ENCODE measurements around the gene PLIN5. TPM values are rescaled to one million over a fixed set of nuclear protein-coding genes. Genes with fewer than 3 reads are reported as not detected.

The PLIN5 gene, protein sequence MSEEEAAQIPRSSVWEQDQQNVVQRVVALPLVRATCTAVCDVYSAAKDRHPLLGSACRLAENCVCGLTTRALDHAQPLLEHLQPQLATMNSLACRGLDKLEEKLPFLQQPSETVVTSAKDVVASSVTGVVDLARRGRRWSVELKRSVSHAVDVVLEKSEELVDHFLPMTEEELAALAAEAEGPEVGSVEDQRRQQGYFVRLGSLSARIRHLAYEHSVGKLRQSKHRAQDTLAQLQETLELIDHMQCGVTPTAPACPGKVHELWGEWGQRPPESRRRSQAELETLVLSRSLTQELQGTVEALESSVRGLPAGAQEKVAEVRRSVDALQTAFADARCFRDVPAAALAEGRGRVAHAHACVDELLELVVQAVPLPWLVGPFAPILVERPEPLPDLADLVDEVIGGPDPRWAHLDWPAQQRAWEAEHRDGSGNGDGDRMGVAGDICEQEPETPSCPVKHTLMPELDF
- total RNA-seq: not detected in 2 replicates

DNA sequence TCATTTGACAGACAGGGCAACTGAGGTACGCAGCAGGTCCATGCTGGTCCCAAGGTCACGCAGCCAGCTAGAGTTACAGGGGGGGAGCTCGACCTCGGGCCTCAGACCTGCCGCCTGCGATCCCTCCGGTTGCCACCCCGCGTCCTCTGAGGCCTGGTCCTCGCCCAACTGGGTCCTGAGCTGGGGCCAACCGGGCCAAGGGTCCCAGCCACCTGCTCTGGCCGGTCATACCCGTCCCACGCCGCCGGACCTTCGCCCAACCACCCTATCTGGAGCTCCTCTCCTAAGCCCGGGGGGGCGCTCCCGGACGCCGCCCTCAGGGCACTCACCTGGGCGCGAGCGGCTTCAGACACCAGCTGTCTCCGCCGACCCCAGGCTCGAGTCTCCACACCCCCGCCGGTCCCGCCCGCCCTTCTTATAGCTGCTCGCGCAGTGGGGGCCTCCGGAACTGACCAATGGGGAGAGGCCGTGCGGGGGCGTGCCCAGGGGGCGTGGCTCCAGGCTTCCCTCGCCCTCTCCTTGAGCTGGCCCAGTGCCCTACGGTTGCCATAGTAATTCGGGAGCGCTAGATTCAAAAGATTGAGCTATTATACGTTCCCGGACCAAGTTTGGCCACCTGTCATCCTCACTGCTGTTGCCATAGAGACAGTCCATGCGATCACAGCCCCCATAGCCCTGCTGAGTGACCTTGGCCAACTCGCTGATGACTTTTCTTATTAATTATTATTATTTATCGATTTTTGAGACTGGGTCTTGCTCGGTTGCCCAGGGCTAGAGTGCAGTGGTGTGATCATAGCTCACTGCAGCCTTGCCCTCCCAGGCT, at the start of gene PLIN5:
TSS of gene PLIN5 (minus strand) at position 389 of the 823 bp plus-strand sequence. CDS start 1,150 bp downstream, outside the sequence.

DNA sequence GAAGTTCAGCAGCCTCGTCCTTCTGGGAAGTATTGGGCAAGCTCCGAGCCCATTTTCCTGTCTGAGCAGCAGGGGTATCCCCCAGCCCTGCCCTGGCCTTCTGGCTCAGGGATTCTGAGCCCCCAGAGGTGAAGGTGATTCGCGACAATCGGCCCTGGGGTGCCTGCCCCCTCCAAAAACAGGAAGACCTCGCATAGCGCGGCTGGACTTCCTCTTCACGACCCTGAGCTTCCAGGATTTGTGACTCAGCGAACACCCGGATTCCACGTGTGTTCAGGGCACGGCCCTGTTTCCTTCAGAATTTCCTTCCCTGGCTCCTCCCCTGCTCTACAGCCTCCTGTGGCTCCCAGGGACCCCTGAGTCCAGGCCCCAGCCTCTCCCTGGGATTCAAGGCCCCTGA, 24.5 kb upstream of the PLIN5 start, which contains the start of gene SEMA6B:
TSS of gene SEMA6B (minus strand) at position 116 of the 400 bp plus-strand sequence. CDS start 1,227 bp downstream, outside the sequence.

DNA sequence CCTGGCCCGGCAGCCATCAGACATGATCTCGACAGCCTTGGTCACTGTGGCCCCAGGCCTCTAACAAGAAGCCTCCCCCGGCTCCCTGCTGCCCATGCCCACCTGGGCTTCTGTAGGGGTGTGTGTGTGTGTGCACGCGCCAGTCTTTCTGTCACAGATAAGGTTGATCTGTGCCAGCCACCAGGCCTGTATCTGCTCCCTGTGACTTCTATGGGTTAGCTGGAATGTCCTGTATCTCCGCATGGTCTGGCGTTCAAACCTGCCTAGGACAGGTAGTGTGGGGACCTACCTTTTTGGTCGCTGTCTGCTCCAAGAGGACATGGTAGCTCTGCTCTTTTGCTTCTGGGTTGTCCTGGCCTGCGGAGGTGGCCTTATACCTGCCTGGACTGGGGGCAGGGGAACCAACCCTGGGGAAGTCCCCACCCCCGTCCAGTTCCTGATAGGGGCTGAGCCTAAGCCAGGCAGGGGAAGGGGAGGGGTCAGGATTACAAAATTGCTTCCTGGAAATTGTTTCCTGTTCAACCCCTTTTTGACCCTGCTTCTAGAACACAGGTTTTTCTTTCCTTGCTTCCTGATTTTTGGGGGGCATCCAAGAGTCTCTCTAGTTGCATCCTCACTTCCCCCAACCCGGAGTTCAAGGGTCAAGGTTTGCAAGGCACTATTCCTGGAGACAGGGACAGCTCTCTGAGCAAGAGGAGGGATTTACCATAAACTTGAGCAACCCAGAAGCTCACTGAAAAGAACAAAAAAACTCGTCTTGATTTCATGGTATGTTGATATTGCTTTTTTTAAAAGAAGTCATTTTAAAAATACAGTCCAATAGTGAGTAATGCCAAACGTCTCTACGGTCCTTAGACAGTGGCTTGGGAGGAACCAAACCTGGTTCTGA, 4.9 kb upstream of the PLIN5 start, which contains the start of gene LRG1:
TSS of gene LRG1 (minus strand) at position 344 of the 889 bp plus-strand sequence. CDS start at position 321, 23 bp downstream.

DNA sequence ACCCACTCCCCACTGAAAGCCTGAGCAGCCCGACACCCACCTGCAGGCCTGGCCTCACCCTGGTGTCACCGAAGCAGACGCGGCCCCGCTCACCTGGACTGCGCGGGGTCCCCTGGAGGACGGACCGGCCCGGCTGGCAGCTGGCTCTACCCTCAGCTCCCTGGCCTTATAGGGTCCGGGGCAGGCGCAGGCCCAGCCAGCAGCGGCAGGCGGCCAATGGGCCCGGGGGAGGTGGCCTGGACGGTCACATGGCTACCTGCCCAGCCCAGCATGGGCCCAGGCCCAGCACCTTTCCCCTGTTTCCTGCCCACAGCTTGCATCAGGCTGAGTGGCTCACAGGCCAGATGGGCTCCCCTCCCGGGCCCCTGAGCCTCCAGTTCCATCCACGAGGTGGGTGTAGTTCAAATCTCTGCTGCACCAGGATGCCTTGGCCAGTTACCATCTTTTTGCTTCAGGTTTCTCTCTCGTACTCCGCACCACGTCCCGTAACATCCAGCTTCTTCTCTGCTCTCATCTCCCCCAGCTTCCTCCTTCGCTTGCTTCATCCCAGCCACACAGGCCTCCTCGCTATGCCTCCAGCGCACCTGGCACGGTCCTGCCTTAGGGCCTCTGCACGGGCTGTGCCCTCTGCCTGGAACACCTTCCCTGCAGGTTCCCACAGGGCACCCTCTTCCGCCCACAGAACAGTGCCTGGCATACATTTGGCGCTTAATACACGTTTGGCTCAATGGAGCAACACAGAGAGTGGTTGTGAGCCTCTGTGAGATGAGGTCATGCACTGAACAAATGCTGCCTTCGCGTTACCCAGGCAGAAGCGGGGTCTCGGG, 16.5 kb downstream of the PLIN5 start, which contains the start of gene PLIN4:
TSS of gene PLIN4 (minus strand) at position 142 of the 827 bp plus-strand sequence. CDS start 214 bp downstream, outside the sequence.

Other genes with a start within 250 kb of the PLIN5 start
- gene TMIGD2, start 232.8 kb downstream of the PLIN5 start, total RNA-seq: not detected in 2 replicates
- 12.9 and 19.2 TPM in 2 replicates for gene FSD1, start 230.6 kb downstream of the PLIN5 start, total RNA-seq
- 5.1 and 5.5 TPM in 2 replicates for gene STAP2, start 196.4 kb downstream of the PLIN5 start, total RNA-seq
- 4.5 and 7.6 TPM in 2 replicates for gene MPND, start 191.7 kb downstream of the PLIN5 start, total RNA-seq
- gene SH3GL1, start 134.7 kb downstream of the PLIN5 start, total RNA-seq: 50.9 and 51.3 TPM in 2 replicates
- gene CHAF1A, start 132.6 kb downstream of the PLIN5 start, total RNA-seq: 7.9 and 10.9 TPM in 2 replicates
- 91.8 and 131 TPM in 2 replicates for gene UBXN6, start 77.4 kb downstream of the PLIN5 start, total RNA-seq
- 64.4 and 64.8 TPM in 2 replicates for gene HDGFL2, start 62.9 kb downstream of the PLIN5 start, total RNA-seq
- 0.73 and 8.9 TPM in 2 replicates for gene PLIN4, start 16.7 kb downstream of the PLIN5 start, total RNA-seq
- not detected in 2 replicates for gene LRG1, start 4.8 kb upstream of the PLIN5 start, total RNA-seq
- 0.29 and 0.50 TPM in 2 replicates for gene SEMA6B, start 24.5 kb upstream of the PLIN5 start, total RNA-seq
- gene TNFAIP8L1, start 104.3 kb upstream of the PLIN5 start, total RNA-seq: 2.0 and 5.1 TPM in 2 replicates
- gene MYDGF, start 135.1 kb upstream of the PLIN5 start, total RNA-seq: 175 and 218 TPM in 2 replicates
- 48.6 and 62.2 TPM in 2 replicates for gene DPP9, start 188.6 kb upstream of the PLIN5 start, total RNA-seq